Natural killer cell (primary cell): Measurements from ENCODE around the gene ZNF146. TPM values are rescaled to one million over a fixed set of nuclear protein-coding genes. Genes with fewer than 3 reads are reported as not detected.
A peak's percentile ranks its signal among the peaks of the same experiment; 100 is the strongest.

Experiments
- ATAC-seq, 3 donors: fragments of 150-1000 bp in 2 of 3; fragments of 200-7000 bp in 1 of 3; cut with Tn5 transposase; 1 replicate in 1 of 3; 2 replicates in 2 of 3; pipeline ENCODE4 v1.10.0; 2021; ENCODE audit warnings: mild to moderate bottlenecking in 2 of 3, moderate library complexity in 2 of 3
- DNase-seq, 2 donors: peaks; one replicate each; pipeline versions ENCODE4 v3.0.0 to v3.0.0-alpha.2; 2013 to 2021; ENCODE audit warnings: mixed read lengths in 1 of 2
- H3K27ac ChIP-seq: one replicate; pipeline ENCODE4 v1.5.1; 2013; ENCODE audit warnings: mild to moderate bottlenecking, low read length
- H3K27me3 ChIP-seq: one replicate; pipeline ENCODE4 v1.6.1; 2013; ENCODE audit warnings: low read length; ENCODE audit not compliant: control insufficient read depth, insufficient read depth
- H3K36me3 ChIP-seq: one replicate; pipeline ENCODE4 v1.6.1; 2013; ENCODE audit warnings: low read length; ENCODE audit not compliant: control insufficient read depth, insufficient read depth
- H3K4me1 ChIP-seq: one replicate; pipeline ENCODE4 v1.6.1; 2013; ENCODE audit warnings: low read length; ENCODE audit not compliant: control insufficient read depth, insufficient read depth
- H3K4me3 ChIP-seq: one replicate; pipeline ENCODE4 v1.5.1; 2013; ENCODE audit warnings: low read length
- H3K9me3 ChIP-seq: one replicate; pipeline ENCODE4 v1.6.1; 2013; ENCODE audit warnings: low read length; ENCODE audit not compliant: control insufficient read depth, insufficient read depth
- H3K27ac Mint-ChIP-seq, 2 donors: one replicate each; pipeline ENCODE4 v1.8.0; 2022; ENCODE audit warnings: mild to moderate bottlenecking in 2 of 2, mixed read lengths in 2 of 2, moderate library complexity in 1 of 2
- H3K27me3 Mint-ChIP-seq, 2 donors: one replicate each; pipeline ENCODE4 v1.8.0; 2022; ENCODE audit warnings: low read depth in 2 of 2, mixed read lengths in 2 of 2
- H3K36me3 Mint-ChIP-seq: one replicate; pipeline ENCODE4 v1.8.0; 2022; ENCODE audit warnings: mixed read lengths
- H3K4me1 Mint-ChIP-seq, 2 donors: one replicate each; pipeline ENCODE4 v1.8.0; 2022; ENCODE audit warnings: mixed read lengths in 2 of 2
- H3K4me3 Mint-ChIP-seq: one replicate; pipeline ENCODE4 v1.8.0; 2022; ENCODE audit warnings: mild to moderate bottlenecking, moderate library complexity, mixed read lengths
- H3K9me3 Mint-ChIP-seq, 2 donors: one replicate each; pipeline ENCODE4 v1.8.0; 2022; ENCODE audit warnings: mixed read lengths in 2 of 2
- CTCF ChIP-seq: fragments of 200-600 bp; IDR thresholded peaks from one replicate; pipeline ENCODE4 v1.8.0; 2022; ENCODE audit warnings: antibody characterized with exemption
- WGBS: methylation state at CpG from one replicate; pipeline ENCODE4 v1.1.7; 2013; ENCODE audit warnings: missing lambda C conversion rate; ENCODE audit not compliant: insufficient coverage; 5-methylcytosine and 5-hydroxymethylcytosine counted together
- intact Hi-C: fragments of 100-400 bp; cut with micrococcal nuclease; formaldehyde crosslinking; loops from one replicate; pipeline ENCODE4 v1.14.2; 2022
- total RNA-seq, 4 donors: library from RNA; stranded (reverse); fragments of 120-200 nt in 1 of 4; gene quantifications; one replicate each; pipeline versions ENCODE4 v1.2.3 to v1.2.4, GENCODE V29; 2013 to 2022

Gene ZNF146
- total RNA-seq, 3 donors from 2014 or later (not counting 1 experiment from before 2014, with no cell fraction given) = 20.3 to 37.3 (median 21.5) TPM

DNA sequence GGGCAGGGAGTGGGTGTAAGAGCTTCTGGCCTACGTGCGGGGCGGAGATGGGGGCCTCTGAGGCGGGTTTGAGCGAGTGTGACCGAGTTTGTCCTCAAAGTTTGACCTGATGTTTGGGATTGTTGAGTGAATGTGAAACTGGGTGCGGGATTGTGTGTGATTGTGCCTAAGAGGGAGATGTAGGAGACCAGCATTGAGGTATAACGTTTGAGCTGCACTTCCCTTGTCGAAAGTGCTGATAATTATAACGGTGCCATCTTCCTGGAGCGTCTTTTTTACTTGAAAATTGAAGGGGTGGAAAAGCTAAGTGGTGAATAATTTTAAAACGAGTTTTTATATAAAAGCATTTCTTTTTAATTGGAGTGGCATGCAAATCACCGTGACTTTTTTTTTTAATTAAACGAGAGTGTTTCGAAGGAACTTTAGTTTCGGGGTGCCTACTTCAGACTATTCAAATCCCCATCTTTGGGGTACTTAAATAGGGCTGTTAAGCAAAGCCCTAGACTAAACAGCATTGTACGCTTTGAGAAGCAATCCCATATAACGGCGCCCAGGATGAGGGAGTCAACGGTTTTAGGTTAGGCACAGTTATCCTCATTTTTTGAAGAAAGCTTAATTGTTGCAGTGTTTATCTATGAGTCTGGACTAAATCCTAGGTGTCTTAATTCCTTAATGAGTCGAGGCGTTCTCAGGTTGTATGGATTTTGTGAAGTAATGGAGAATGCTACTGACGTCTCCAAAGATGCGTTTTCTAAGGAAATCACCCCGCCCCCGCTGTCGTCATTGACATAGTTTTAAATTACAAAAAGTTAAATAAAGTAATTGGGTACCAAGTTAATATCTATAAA, 594 bp downstream of the ZNF146 start:
- peak in 1 of 3 donors; percentile 8 for ATAC-seq
- no peaks in the 10 kb centered on the region for H3K9me3 Mint-ChIP-seq

GRCh38 chr19:36221474-36221873, 6.6 kb downstream of the ZNF146 start:
- Histone ChIP-seq H3K4me1 (peaks cover 4% of the 10 kb centered on the region), H3K36me3 (peaks cover 19% of the 10 kb centered on the region), H3K9me3 (no peaks in the 10 kb centered on the region), H3K27me3 (no peaks in the 10 kb centered on the region), H3K27ac (no peak overlapping the region), H3K4me3 (no peak overlapping the region)
- WGBS = 93% methylated on average over 4 of the region's 4 CpGs
- H3K36me3 Mint-ChIP-seq = peaks cover 26% of the 10 kb centered on the region
- peak overlapping the region; percentile 3 to 55 for H3K27ac Mint-ChIP-seq
- no peak overlapping the region for H3K4me3 Mint-ChIP-seq
- no peak for TF ChIP-seq CTCF
- H3K27me3 Mint-ChIP-seq = no peaks in the 10 kb centered on the region
- intact Hi-C loops = no loop called here
- no peak for DNase-seq
- H3K4me1 Mint-ChIP-seq = peaks cover 36 to 44% of the 10 kb centered on the region in 2 donors
- H3K9me3 Mint-ChIP-seq = no peaks in the 10 kb centered on the region
- ATAC-seq = no peak

More for the DNA sequence above, 594 bp downstream of the ZNF146 start:
- peaks cover 18% of the 10 kb centered on the region for H3K4me1 ChIP-seq
- no peaks in the 10 kb centered on the region for H3K27me3 ChIP-seq
- TF ChIP-seq CTCF = no peak
- H3K9me3 ChIP-seq = no peaks in the 10 kb centered on the region
- Mint-ChIP-seq H3K36me3 (peaks cover 10% of the 10 kb centered on the region), H3K4me1 (peaks cover 16 to 17% of the 10 kb centered on the region in 2 donors), H3K27ac (no peak overlapping the region), H3K4me3 (no peak overlapping the region), H3K27me3 (no peaks in the 10 kb centered on the region)
- under 1% methylated on average over 24 of the region's 27 CpGs for WGBS
- intact Hi-C loops = loop anchor here (1.0 to 10.0 kb wide), 7 partner anchors 75 to 1155 kb away; partner anchors contain the start of genes CAPNS1, ZNF382, ZNF383 and ZNF527
- H3K36me3 ChIP-seq = peaks cover 5% of the 10 kb centered on the region
- peak overlapping the region; percentile 91 for H3K27ac ChIP-seq
- DNase-seq = no peak
- H3K4me3 ChIP-seq = peak overlapping the region; percentile 92

GRCh38 chr19:36222503-36222902, 7.6 kb downstream of the ZNF146 start:
- Mint-ChIP-seq H3K9me3 (no peaks in the 10 kb centered on the region), H3K4me1 (peaks cover 32 to 40% of the 10 kb centered on the region in 2 donors), H3K4me3 (no peak overlapping the region), H3K27ac (peak overlapping the region in 1 of 2 donors; percentile 55), H3K36me3 (peaks cover 29% of the 10 kb centered on the region), H3K27me3 (no peaks in the 10 kb centered on the region)
- WGBS = 100% methylated on average over 2 of the region's 4 CpGs
- no peak for TF ChIP-seq CTCF
- Histone ChIP-seq H3K36me3 (peaks cover 26% of the 10 kb centered on the region), H3K4me3 (no peak overlapping the region), H3K9me3 (no peaks in the 10 kb centered on the region), H3K4me1 (peaks cover 3% of the 10 kb centered on the region), H3K27ac (no peak overlapping the region), H3K27me3 (no peaks in the 10 kb centered on the region)
- DNase-seq (no peak), ATAC-seq (no peak)
- intact Hi-C loops = no loop called here
